HEK293 (cell line): ENCODE results near the gene NRF1.

Source experiments
- CTCF ChIP-seq: fragments of 450-650 bp; formaldehyde crosslinking; IDR thresholded peaks from 2 replicates; pipeline ENCODE4 v1.5.1; 2016; ENCODE audit warnings: missing biosample characterization, missing genetic modification characterization
- HOXA7 ChIP-seq: sonication (generic); formaldehyde crosslinking; IDR thresholded peaks from 2 replicates; pipeline ENCODE4 v1.8.1; 2022; ENCODE audit warnings: missing genetic modification reagents, borderline replicate concordance
- PBX3 ChIP-seq: sonication (generic); formaldehyde crosslinking; IDR thresholded peaks from 2 replicates; pipeline ENCODE4 v1.8.1; 2022; ENCODE audit warnings: mild to moderate bottlenecking, moderate library complexity, missing genetic modification reagents
- SCRT2 ChIP-seq: fragments of 450-650 bp; formaldehyde crosslinking; IDR thresholded peaks from 2 replicates; pipeline ENCODE4 v1.5.1; 2016; ENCODE audit warnings: missing biosample characterization, missing genetic modification characterization
- TCF7L2 ChIP-seq: IDR thresholded peaks from 2 replicates; pipeline ENCODE4 v1.6.1; 2011; ENCODE audit warnings: low read depth, mild to moderate bottlenecking, inconsistent platforms, low read length, moderate library complexity, borderline replicate concordance
- ZFP41 ChIP-seq: fragments of 450-650 bp; formaldehyde crosslinking; IDR thresholded peaks from 2 replicates; pipeline ENCODE4 v1.5.1; 2016; ENCODE audit warnings: missing biosample characterization, missing genetic modification characterization, borderline replicate concordance
- ZNF184 ChIP-seq: fragments of 450-650 bp; IDR thresholded peaks from 2 replicates; pipeline ENCODE4 v1.5.1; 2018; ENCODE audit warnings: missing biosample characterization, mild to moderate bottlenecking, missing genetic modification characterization
- ZNF280D ChIP-seq: fragments of 450-650 bp; formaldehyde crosslinking; IDR thresholded peaks from 2 replicates; pipeline ENCODE4 v1.5.1; 2016; ENCODE audit warnings: missing biosample characterization, missing genetic modification characterization
- ZNF311 ChIP-seq: fragments of 450-650 bp; formaldehyde crosslinking; IDR thresholded peaks from 2 replicates; pipeline ENCODE4 v1.5.1; 2017; ENCODE audit warnings: missing biosample characterization, missing genetic modification characterization, borderline replicate concordance
- ZNF324 ChIP-seq: fragments of 450-650 bp; formaldehyde crosslinking; IDR thresholded peaks from 2 replicates; pipeline ENCODE4 v1.5.1; 2016; ENCODE audit warnings: missing biosample characterization, missing genetic modification characterization
- ZNF596 ChIP-seq: fragments of 450-650 bp; IDR thresholded peaks from 2 replicates; pipeline ENCODE4 v1.5.0; 2018; ENCODE audit warnings: missing biosample characterization, mild to moderate bottlenecking, missing genetic modification characterization, moderate library complexity
- ZNF747 ChIP-seq: fragments of 450-650 bp; formaldehyde crosslinking; IDR thresholded peaks from 2 replicates; pipeline ENCODE4 v1.5.1; 2016; ENCODE audit warnings: missing biosample characterization, missing genetic modification characterization
- ZNF843 ChIP-seq: fragments of 450-650 bp; formaldehyde crosslinking; IDR thresholded peaks from 2 replicates; pipeline ENCODE4 v1.5.1; 2016; ENCODE audit warnings: missing biosample characterization, missing genetic modification characterization

- TF ChIP-seq TCF7L2: no peak
- TF ChIP-seq ZNF747 (tag by site-specific recombination): no peak
- no peak for TF ChIP-seq HOXA7 (CRISPR knock-in tag)
- no peak for TF ChIP-seq CTCF (tag by site-specific recombination)
- TF ChIP-seq ZNF280D (tag by site-specific recombination): no peak
- no peak for TF ChIP-seq ZNF311 (tag by site-specific recombination)
- no peak for TF ChIP-seq ZNF324 (tag by site-specific recombination)
- TF ChIP-seq SCRT2 (tag by site-specific recombination): no peak
- no peak for TF ChIP-seq ZFP41 (tag by site-specific recombination)
- TF ChIP-seq ZNF843: no peak
- no peak for TF ChIP-seq ZNF596 (tag by site-specific recombination)
- no peak for TF ChIP-seq PBX3 (CRISPR knock-in tag)
- no peak for TF ChIP-seq ZNF184
Observed at GRCh38 chr7:129776362-129776722, 164.8 kb downstream of the NRF1 start.
